Prostate gland (tissue), 2 donors: ENCODE data around the gene C11orf71. TPM values are rescaled to one million over a fixed set of nuclear protein-coding genes. Genes with fewer than 3 reads are reported as not detected.

Experiments
- DNase-seq: peaks from one replicate; pipeline ENCODE4 v3.0.0-alpha.2; 2019; ENCODE audit warnings: low spot score
- H3K27ac ChIP-seq, 2 donors: fragments of 200-600 bp; sonication (generic); 2 replicates each; pipeline ENCODE4 v1.5.1; 2017 to 2019
- H3K27me3 ChIP-seq: fragments of 200-600 bp; sonication (generic); replicated peaks from 2 replicates; pipeline ENCODE4 v1.5.1; 2019; ENCODE audit not compliant: insufficient read depth
- H3K36me3 ChIP-seq, 2 donors: fragments of 200-600 bp; sonication (generic); 1 replicate in 1 of 2; 2 replicates in 1 of 2; pipeline versions ENCODE4 v1.5.1 to v1.8.1; 2017 to 2019
- H3K4me1 ChIP-seq: fragments of 200-600 bp; sonication (generic); replicated peaks from 2 replicates; pipeline ENCODE4 v1.5.1; 2019
- H3K4me3 ChIP-seq, 2 donors: fragments of 200-600 bp; sonication (generic); 2 replicates each; pipeline ENCODE4 v1.5.1; 2017 to 2019
- H3K9me3 ChIP-seq: fragments of 200-600 bp; sonication (generic); 2 replicates; pipeline ENCODE4 v1.5.1; 2017
- CTCF ChIP-seq, 4 experiments: fragments of 200-600 bp in 2 of 4; fragments of 450-650 bp in 2 of 4; sonication (generic) in 2 of 4; IDR thresholded peaks; 1 replicate in 3 of 4; 2 replicates in 1 of 4; pipeline ENCODE4 v1.5.1; 2016 to 2019; ENCODE audit warnings: antibody characterized with exemption in 4 of 4, mild to moderate bottlenecking in 2 of 4, moderate library complexity in 2 of 4
- POLR2A ChIP-seq: fragments of 450-650 bp; IDR thresholded peaks from one replicate; pipeline ENCODE4 v1.6.1; 2016; ENCODE audit warnings: antibody characterized with exemption, mild to moderate bottlenecking
- POLR2AphosphoS5 ChIP-seq: sonication (generic); formaldehyde crosslinking; IDR thresholded peaks from one replicate; pipeline ENCODE4 v1.6.1; 2017; ENCODE audit warnings: antibody characterized with exemption
- WGBS: methylation state at CpG from one replicate; pipeline ENCODE4 v1.1.5; 2018; 5-methylcytosine and 5-hydroxymethylcytosine counted together
- intact Hi-C: fragments of 100-400 bp; cut with DNase I; formaldehyde crosslinking; loops from one replicate; pipeline ENCODE4 v1.14.2; 2022
- total RNA-seq, 2 donors: library from RNA; depleted of rRNA; stranded (reverse); fragments of >200 nt; gene quantifications; one replicate each; pipeline ENCODE4 v1.1.0, GENCODE V29; 2016

Gene C11orf71
- total RNA-seq, 2 donors from 2014 or later, result 14.4 to 15.3 TPM

DNA sequence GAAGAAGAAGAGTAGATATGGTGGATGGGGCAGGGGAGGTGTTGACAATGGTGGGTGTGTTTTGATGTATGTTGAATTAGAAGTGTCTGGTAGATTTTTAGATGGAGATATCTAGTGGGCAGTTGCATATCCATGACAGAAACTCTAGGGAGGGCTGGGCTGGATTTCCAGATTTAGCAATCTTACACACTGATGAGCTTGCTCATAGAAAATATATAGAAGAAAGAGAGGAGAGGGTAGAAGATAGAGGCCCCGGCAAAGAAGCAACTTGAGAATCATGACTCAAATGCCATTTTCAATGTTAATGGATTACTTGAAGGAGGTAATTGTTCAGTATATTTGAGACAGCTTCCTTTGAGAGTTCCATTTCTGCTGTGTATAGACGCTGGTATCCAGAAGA, 47.1 kb upstream of the C11orf71 start:
- H3K27ac ChIP-seq, result no peak overlapping the region
- intact Hi-C loops, result no loop called here
- no peak for DNase-seq
- H3K4me3 ChIP-seq, result no peak overlapping the region
- H3K9me3 ChIP-seq, result no peaks in the 10 kb centered on the region
- peaks cover 0 to 9% of the 10 kb centered on the region in 2 donors for H3K36me3 ChIP-seq
- 97% methylated on average over 2 of the region's 2 CpGs for WGBS
- TF ChIP-seq POLR2AphosphoS5 (no peak), CTCF (IDR thresholded peaks at IDR 0.05) (no peak), POLR2A (no peak)
- no peaks in the 10 kb centered on the region for H3K27me3 ChIP-seq
- H3K4me1 ChIP-seq, result no peaks in the 10 kb centered on the region

- Histone ChIP-seq H3K4me1 (no peaks in the 10 kb centered on the region), H3K36me3 (peaks cover 0 to 6% of the 10 kb centered on the region in 2 donors), H3K27ac (no peak overlapping the region), H3K9me3 (no peaks in the 10 kb centered on the region), H3K4me3 (no peak overlapping the region), H3K27me3 (no peaks in the 10 kb centered on the region)
- no peak for DNase-seq
- intact Hi-C loops, result no loop called here
- WGBS, result 96% methylated on average over 1 of the region's 1 CpG
- TF ChIP-seq POLR2A (no peak), POLR2AphosphoS5 (no peak), CTCF (IDR thresholded peaks at IDR 0.05) (no peak)
Measured at GRCh38 chr11:114442536-114442935, 42.2 kb upstream of the C11orf71 start.

- no peaks in the 10 kb centered on the region for H3K9me3 ChIP-seq
- H3K27ac ChIP-seq, result no peak overlapping the region
- WGBS, result 42% methylated on average over 2 of the region's 2 CpGs
- no peaks in the 10 kb centered on the region for H3K4me1 ChIP-seq
- no peak overlapping the region for H3K4me3 ChIP-seq
- H3K27me3 ChIP-seq, result no peaks in the 10 kb centered on the region
- no peak for DNase-seq
- intact Hi-C loops, result no loop called here
- H3K36me3 ChIP-seq, result peaks cover 0 to 6% of the 10 kb centered on the region in 2 donors
- TF ChIP-seq POLR2AphosphoS5 (no peak), CTCF (IDR thresholded peaks at IDR 0.05) (no peak), POLR2A (no peak)
Measured at GRCh38 chr11:114441921-114442320, 41.6 kb upstream of the C11orf71 start.

GRCh38 chr11:114440971-114441763, 40.9 kb upstream of the C11orf71 start:
- DNase-seq, result peak; percentile 17
- 45% methylated on average over 7 of the region's 7 CpGs for WGBS
- no peaks in the 10 kb centered on the region for H3K9me3 ChIP-seq
- peak overlapping the region in 1 of 2 donors; percentile 86 for H3K27ac ChIP-seq
- peaks cover 0 to 6% of the 10 kb centered on the region in 2 donors for H3K36me3 ChIP-seq
- no peaks in the 10 kb centered on the region for H3K4me1 ChIP-seq
- no peaks in the 10 kb centered on the region for H3K27me3 ChIP-seq
- intact Hi-C loops, result no loop called here
- TF ChIP-seq POLR2AphosphoS5, result no peak
- TF ChIP-seq POLR2A, result no peak
- TF ChIP-seq CTCF (IDR thresholded peaks at IDR 0.05), result no peak
- no peak overlapping the region for H3K4me3 ChIP-seq
